ENCODE results near the gene SLC16A7. TPM values are rescaled to one million over a fixed set of nuclear protein-coding genes. Genes with fewer than 3 reads are reported as not detected.

The SLC16A7 gene
- total RNA-seq, 4 donors from 2014 or later: 34.7 to 59.4 (median 53.8) TPM

- DNase-seq (ENCODE audit: low spot score in 2 of 2): no peak
- H3K27ac ChIP-seq: no peak overlapping the region
- peaks cover 5% of the 10 kb centered on the region for H3K36me3 ChIP-seq
- no peak overlapping the region for H3K4me3 ChIP-seq
- H3K4me1 ChIP-seq: peaks cover 15% of the 10 kb centered on the region
- TF ChIP-seq POLR2AphosphoS5 (IDR thresholded peaks at IDR 0.05) (no peak), POLR2A (IDR thresholded peaks at IDR 0.05) (no peak), CTCF (IDR thresholded peaks at IDR 0.05) (no peak), EP300 (IDR thresholded peaks at IDR 0.05) (no peak)
- no peaks in the 10 kb centered on the region for H3K27me3 ChIP-seq
- WGBS: 92% methylated on average over 2 of the region's 2 CpGs
- no peaks in the 10 kb centered on the region for H3K9me3 ChIP-seq
Observed at GRCh38 chr12:59660921-59661597, 65.2 kb downstream of the SLC16A7 start.

- Histone ChIP-seq H3K4me3 (no peak overlapping the region), H3K36me3 (no peaks in the 10 kb centered on the region), H3K9me3 (no peaks in the 10 kb centered on the region), H3K27ac (no peak overlapping the region), H3K4me1 (peaks cover 8% of the 10 kb centered on the region), H3K27me3 (no peaks in the 10 kb centered on the region)
- no peak for DNase-seq (ENCODE audit: low spot score in 2 of 2)
- WGBS: 94% methylated on average over 2 of the region's 2 CpGs
- TF ChIP-seq POLR2AphosphoS5 (IDR thresholded peaks at IDR 0.05) (no peak), POLR2A (IDR thresholded peaks at IDR 0.05) (no peak), CTCF (IDR thresholded peaks at IDR 0.05) (no peak), EP300 (IDR thresholded peaks at IDR 0.05) (no peak)
Observed at GRCh38 chr12:59664495-59664894, 68.7 kb downstream of the SLC16A7 start.

GRCh38 chr12:59665701-59666100, 69.9 kb downstream of the SLC16A7 start:
- H3K9me3 ChIP-seq: no peaks in the 10 kb centered on the region
- WGBS: 73% methylated on average over 2 of the region's 2 CpGs
- H3K27ac ChIP-seq: no peak overlapping the region
- H3K4me1 ChIP-seq: no peaks in the 10 kb centered on the region
- DNase-seq (ENCODE audit: low spot score in 2 of 2): no peak
- no peaks in the 10 kb centered on the region for H3K27me3 ChIP-seq
- TF ChIP-seq POLR2AphosphoS5 (IDR thresholded peaks at IDR 0.05): no peak
- no peaks in the 10 kb centered on the region for H3K36me3 ChIP-seq
- no peak overlapping the region for H3K4me3 ChIP-seq

GRCh38 chr12:59668674-59669073, 72.8 kb downstream of the SLC16A7 start:
- no peak for TF ChIP-seq POLR2A (IDR thresholded peaks at IDR 0.05)
- TF ChIP-seq CTCF (IDR thresholded peaks at IDR 0.05): no peak
- TF ChIP-seq EP300 (IDR thresholded peaks at IDR 0.05): no peak
- TF ChIP-seq POLR2AphosphoS5 (IDR thresholded peaks at IDR 0.05): no peak
- no peak for DNase-seq (ENCODE audit: low spot score in 2 of 2)
- no peak overlapping the region for H3K27ac ChIP-seq
- no peaks in the 10 kb centered on the region for H3K4me1 ChIP-seq
- H3K27me3 ChIP-seq: no peaks in the 10 kb centered on the region
- H3K4me3 ChIP-seq: no peak overlapping the region
- 91% methylated on average over 2 of the region's 2 CpGs for WGBS
- H3K9me3 ChIP-seq: no peaks in the 10 kb centered on the region
- H3K36me3 ChIP-seq: no peaks in the 10 kb centered on the region

GRCh38 chr12:59672273-59672672, 76.4 kb downstream of the SLC16A7 start:
- no peak overlapping the region for H3K27ac ChIP-seq
- TF ChIP-seq CTCF (IDR thresholded peaks at IDR 0.05) (no peak), POLR2A (IDR thresholded peaks at IDR 0.05) (no peak), EP300 (IDR thresholded peaks at IDR 0.05) (no peak), POLR2AphosphoS5 (IDR thresholded peaks at IDR 0.05) (no peak)
- no peak overlapping the region for H3K4me3 ChIP-seq
- no peaks in the 10 kb centered on the region for H3K27me3 ChIP-seq
- H3K4me1 ChIP-seq: no peaks in the 10 kb centered on the region
- no peaks in the 10 kb centered on the region for H3K36me3 ChIP-seq
- no peak for DNase-seq (ENCODE audit: low spot score in 2 of 2)
- 98% methylated on average over 2 of the region's 2 CpGs for WGBS
- no peaks in the 10 kb centered on the region for H3K9me3 ChIP-seq

- TF ChIP-seq POLR2A (IDR thresholded peaks at IDR 0.05): no peak
- no peak for TF ChIP-seq CTCF (IDR thresholded peaks at IDR 0.05)
- no peak for TF ChIP-seq EP300 (IDR thresholded peaks at IDR 0.05)
- no peak for TF ChIP-seq POLR2AphosphoS5 (IDR thresholded peaks at IDR 0.05)
- DNase-seq (ENCODE audit: low spot score in 2 of 2): no peak
- WGBS: 91% methylated on average over 1 of the region's 1 CpG
Observed at GRCh38 chr12:59675461-59675860, 79.6 kb downstream of the SLC16A7 start.

More at GRCh38 chr12:59675461-59675860, 79.6 kb downstream of the SLC16A7 start:
- Histone ChIP-seq H3K4me1 (no peaks in the 10 kb centered on the region), H3K27me3 (no peaks in the 10 kb centered on the region), H3K9me3 (no peaks in the 10 kb centered on the region), H3K27ac (no peak overlapping the region), H3K36me3 (no peaks in the 10 kb centered on the region), H3K4me3 (no peak overlapping the region)
